Activated T-cell treated with anti-CD3 and anti-CD28 coated beads, Interleukin-2, amount 50 U/mL, for 4 hours (primary cell): ENCODE data around the gene TEFM. TPM values are rescaled to one million over a fixed set of nuclear protein-coding genes. Genes with fewer than 3 reads are reported as not detected.
"Not testable (repeated sequence)": the region's sequence is repeated elsewhere in the genome, so short reads cannot be mapped to it uniquely, and the experiment has no call there.

Source experiments
- ATAC-seq, 2 donors: fragments of 200-7000 bp; cut with Tn5 transposase; one replicate each; pipeline ENCODE4 v1.10.0; 2021
- DNase-seq: peaks from one replicate; pipeline ENCODE4 v3.0.0-alpha.2; 2020
- H3K27me3 Mint-ChIP-seq: one replicate; pipeline ENCODE4 v1.8.0; 2021; ENCODE audit warnings: low read depth, mixed read lengths
- H3K36me3 Mint-ChIP-seq: one replicate; pipeline ENCODE4 v1.8.0; 2022; ENCODE audit warnings: mixed read lengths; ENCODE audit not compliant: insufficient read depth
- H3K4me1 Mint-ChIP-seq: one replicate; pipeline ENCODE4 v1.8.0; 2021; ENCODE audit warnings: low read depth, mixed read lengths
- H3K4me3 Mint-ChIP-seq: one replicate; pipeline ENCODE4 v1.8.0; 2021; ENCODE audit warnings: mild to moderate bottlenecking, moderate library complexity, mixed read lengths
- H3K9me3 Mint-ChIP-seq: one replicate; pipeline ENCODE4 v1.8.0; 2021; ENCODE audit warnings: mixed read lengths
- total RNA-seq, 3 donors: library from RNA; stranded (reverse); gene quantifications; one replicate each; pipeline ENCODE4 v1.2.1, GENCODE V29; 2021

The TEFM gene
- total RNA-seq, 3 donors from 2014 or later: 12.1 to 15.9 (median 14.2) TPM

DNA sequence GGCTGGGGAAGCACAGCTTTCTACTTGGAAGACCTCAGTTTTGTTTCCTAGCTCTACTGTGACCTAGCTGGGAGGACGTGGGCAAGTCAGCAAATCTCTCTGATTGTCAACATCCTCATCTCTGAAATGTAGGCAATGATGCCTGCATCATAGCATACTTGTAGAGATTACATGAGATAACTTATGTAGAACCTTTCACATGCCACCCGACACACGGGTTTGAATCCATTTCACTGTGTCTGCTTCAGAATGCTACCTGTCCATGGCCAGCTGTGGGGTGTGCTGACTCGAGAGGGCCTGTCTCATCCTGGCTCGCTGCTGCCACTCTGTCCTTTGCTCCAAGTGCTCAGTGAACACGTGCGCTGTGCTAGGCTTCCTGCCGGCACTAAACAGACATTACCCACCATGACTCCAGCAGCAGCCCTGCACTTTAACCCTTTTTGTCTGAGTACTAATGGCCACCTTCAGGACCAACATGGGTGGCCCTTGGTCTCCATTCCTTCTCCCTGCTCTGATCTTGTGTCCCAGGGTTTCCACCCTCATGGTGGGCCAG is 23.1 kb upstream of the TEFM start:
- no peak overlapping the region for H3K4me3 Mint-ChIP-seq
- no peaks in the 10 kb centered on the region for H3K4me1 Mint-ChIP-seq
- no peaks in the 10 kb centered on the region for H3K36me3 Mint-ChIP-seq
- H3K27me3 Mint-ChIP-seq: peaks cover 25% of the 10 kb centered on the region
- DNase-seq (no peak), ATAC-seq (no peak)
- no peaks in the 10 kb centered on the region for H3K9me3 Mint-ChIP-seq

DNA sequence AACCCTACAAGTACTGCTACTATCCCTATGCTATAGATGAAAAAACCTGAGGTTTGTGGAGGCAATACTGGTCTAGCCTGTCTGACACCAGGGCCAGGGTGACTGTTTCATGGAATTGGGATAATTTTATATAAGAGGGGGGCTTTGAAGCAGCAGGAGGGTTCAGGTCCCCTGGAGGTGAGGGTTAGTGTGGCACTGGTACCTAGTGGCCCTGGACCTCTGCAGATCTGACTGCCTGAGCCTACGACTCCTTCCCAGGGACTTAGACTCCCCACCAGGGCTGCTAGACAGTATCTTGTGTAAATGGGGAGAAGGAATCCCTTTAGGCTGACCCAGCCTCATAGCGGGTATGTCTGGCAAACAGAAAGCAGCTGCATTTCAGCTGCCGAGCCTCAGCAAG is 22.5 kb upstream of the TEFM start:
- Mint-ChIP-seq H3K27me3 (peaks cover 26% of the 10 kb centered on the region), H3K4me1 (no peaks in the 10 kb centered on the region), H3K9me3 (no peaks in the 10 kb centered on the region), H3K36me3 (no peaks in the 10 kb centered on the region), H3K4me3 (no peak overlapping the region)
- DNase-seq (no peak), ATAC-seq (no peak)

DNA sequence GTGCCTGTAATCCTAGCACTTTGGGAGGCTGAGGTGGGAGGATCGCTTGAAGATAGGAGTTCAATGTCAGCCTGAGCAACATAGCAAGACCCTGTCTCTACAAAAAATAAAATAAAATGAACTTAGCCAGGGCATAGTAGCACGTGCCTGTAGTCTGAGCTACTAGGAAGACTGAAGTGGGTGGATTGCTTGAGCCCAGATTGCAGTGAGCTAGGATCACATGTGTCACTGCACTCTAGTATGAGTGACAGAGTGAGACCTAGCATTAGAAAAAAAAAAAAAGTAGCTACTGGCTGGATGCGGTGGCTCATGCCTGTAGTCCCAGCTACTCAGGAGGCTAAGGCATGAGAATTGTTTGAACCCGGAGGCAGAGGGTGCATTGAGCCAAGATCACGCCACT is 21.7 kb upstream of the TEFM start:
- no peak for DNase-seq
- H3K9me3 Mint-ChIP-seq: no peaks in the 10 kb centered on the region
- H3K4me3 Mint-ChIP-seq: no peak overlapping the region
- peaks cover 2% of the 10 kb centered on the region for H3K4me1 Mint-ChIP-seq
- peaks cover 28% of the 10 kb centered on the region for H3K27me3 Mint-ChIP-seq
- ATAC-seq: no peak
- no peaks in the 10 kb centered on the region for H3K36me3 Mint-ChIP-seq

DNA sequence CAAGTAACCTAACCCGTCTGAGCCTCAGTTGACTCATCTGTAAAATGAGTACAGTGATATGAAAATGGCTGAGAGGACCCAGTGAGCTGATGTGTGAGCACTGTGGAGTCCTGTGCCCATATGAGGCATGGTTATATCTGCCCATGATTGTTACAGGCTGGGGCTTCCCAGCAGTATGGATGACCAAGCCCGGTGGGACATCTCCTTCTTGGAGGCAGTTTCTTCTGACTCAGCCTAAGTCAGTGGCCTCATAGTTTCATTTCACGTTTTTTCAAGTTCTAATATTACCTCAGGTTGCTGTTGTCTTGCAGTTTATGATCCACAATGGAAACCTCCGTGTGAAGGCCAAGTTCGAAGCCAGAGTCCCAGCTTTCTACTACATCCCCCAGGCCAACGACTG is 20.5 kb upstream of the TEFM start:
- peaks cover 33% of the 10 kb centered on the region for H3K27me3 Mint-ChIP-seq
- no peak overlapping the region for H3K4me3 Mint-ChIP-seq
- DNase-seq (no peak), ATAC-seq (no peak)
- H3K36me3 Mint-ChIP-seq: no peaks in the 10 kb centered on the region
- H3K9me3 Mint-ChIP-seq: no peaks in the 10 kb centered on the region
- H3K4me1 Mint-ChIP-seq: peaks cover 8% of the 10 kb centered on the region

DNA sequence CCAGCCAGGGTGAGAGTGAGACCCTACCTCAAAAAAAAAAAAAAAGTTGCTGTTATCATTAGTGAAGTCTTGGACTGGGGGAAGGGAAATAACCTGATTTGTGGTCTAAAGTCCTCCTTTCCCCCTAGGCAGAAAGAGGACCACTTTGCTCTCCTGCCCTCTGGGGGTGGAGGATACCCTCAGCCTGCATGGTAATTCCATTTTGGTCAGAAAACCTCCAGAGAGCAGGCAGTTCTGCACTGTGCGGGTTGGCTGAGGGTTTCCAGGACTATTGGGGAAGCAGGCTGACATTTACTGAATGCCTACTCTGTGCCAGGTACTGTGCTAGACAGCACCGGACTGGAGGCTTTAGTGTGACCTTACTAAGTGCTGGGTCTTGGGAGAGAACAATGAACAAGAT is 18.3 kb upstream of the TEFM start:
- no peaks in the 10 kb centered on the region for H3K36me3 Mint-ChIP-seq
- no peak for ATAC-seq
- peaks cover 13% of the 10 kb centered on the region for H3K4me1 Mint-ChIP-seq
- no peaks in the 10 kb centered on the region for H3K9me3 Mint-ChIP-seq
- no peak overlapping the region for H3K4me3 Mint-ChIP-seq
- DNase-seq: no peak
- H3K27me3 Mint-ChIP-seq: peaks cover 48% of the 10 kb centered on the region

DNA sequence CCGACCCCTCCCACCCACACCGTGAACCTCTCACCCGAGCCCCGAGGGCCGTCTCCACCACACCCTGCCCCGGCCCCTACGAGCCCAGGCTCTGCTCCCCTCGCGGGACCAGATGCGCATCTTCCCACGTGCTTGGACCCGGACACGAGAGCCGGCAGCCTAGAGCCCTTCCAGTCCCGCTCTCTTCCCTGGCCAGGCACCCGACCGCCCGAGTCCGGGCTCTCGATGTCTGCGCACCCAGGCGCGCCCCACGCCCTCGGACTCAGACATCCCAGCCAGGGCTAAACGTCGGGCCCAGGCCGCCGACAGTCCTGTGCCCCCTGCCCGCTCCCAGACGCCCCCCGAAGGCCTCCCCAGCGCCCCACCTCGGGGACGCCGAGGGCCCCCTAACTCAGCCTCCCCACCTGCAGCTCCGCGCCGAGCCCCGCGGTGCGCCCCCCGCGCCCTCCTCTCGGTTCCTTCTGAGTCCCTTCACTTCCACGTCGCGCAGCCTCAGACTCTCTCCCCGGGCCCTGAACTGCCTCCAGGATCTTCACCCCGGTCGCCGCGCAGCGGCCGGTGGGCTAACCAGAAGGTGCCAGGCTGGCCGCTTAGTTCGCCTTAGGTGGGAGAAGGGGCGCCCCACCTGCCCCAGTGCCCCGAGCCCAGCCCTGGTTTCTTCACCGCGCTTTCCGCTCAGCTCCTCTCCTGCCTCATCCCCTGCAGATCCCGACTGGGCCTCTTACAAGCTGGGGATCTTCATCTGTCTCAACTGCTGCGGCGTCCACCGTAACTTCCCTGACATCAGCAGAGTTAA is 16.4 kb upstream of the TEFM start:
- Mint-ChIP-seq H3K36me3 (no peaks in the 10 kb centered on the region), H3K4me1 (peaks cover 13% of the 10 kb centered on the region), H3K9me3 (no peaks in the 10 kb centered on the region), H3K27me3 (peaks cover 50% of the 10 kb centered on the region), H3K4me3 (peak overlapping the region; percentile 70)
- ATAC-seq (peak; percentile 30 to 54), DNase-seq (no peak)

DNA sequence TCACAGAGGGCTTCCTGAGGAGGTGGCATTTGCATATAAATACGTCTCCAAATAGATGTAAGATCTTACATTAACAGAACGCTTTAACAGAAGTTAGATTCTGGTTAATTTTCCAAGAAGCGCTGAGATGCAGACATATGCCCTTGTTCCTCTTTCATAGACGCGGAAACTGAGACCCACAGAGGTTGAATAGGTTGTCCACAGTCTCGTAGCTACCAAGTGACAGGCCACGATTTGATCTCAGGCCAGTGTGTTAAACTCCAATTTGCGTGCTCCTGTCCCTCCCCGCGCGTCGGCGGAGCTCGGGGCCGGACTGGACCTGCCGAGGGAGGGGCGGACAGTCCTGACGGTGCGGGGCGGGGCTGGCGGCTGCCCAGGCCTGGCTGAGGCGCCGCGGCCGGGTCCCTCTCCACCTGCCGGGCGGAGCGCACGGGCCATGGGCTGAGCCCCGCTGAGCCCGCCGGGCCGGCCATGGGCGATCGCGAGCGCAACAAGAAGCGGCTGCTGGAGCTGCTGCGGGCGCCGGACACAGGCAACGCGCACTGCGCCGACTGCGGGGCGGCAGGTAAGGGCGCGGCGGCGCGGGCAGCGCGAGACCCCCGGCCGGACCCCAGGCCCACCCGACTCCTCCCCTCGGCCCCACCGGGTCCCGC is 15.6 kb upstream of the TEFM start, which contains the start of gene ADAP2:
Gene ADAP2, plus strand, starts transcription at position 402 of the 653 bp plus-strand sequence. Its CDS starts 70 bp downstream, at position 472.
- H3K4me1 Mint-ChIP-seq: peaks cover 13% of the 10 kb centered on the region
- peak within 1 kb of the TSS; percentile 70 for H3K4me3 Mint-ChIP-seq
- no peaks in the 10 kb centered on the region for H3K9me3 Mint-ChIP-seq
- H3K36me3 Mint-ChIP-seq: no peaks in the 10 kb centered on the region
- DNase-seq (no peak), ATAC-seq (peak; percentile 41 to 45)
- peaks cover 45% of the 10 kb centered on the region for H3K27me3 Mint-ChIP-seq

DNA sequence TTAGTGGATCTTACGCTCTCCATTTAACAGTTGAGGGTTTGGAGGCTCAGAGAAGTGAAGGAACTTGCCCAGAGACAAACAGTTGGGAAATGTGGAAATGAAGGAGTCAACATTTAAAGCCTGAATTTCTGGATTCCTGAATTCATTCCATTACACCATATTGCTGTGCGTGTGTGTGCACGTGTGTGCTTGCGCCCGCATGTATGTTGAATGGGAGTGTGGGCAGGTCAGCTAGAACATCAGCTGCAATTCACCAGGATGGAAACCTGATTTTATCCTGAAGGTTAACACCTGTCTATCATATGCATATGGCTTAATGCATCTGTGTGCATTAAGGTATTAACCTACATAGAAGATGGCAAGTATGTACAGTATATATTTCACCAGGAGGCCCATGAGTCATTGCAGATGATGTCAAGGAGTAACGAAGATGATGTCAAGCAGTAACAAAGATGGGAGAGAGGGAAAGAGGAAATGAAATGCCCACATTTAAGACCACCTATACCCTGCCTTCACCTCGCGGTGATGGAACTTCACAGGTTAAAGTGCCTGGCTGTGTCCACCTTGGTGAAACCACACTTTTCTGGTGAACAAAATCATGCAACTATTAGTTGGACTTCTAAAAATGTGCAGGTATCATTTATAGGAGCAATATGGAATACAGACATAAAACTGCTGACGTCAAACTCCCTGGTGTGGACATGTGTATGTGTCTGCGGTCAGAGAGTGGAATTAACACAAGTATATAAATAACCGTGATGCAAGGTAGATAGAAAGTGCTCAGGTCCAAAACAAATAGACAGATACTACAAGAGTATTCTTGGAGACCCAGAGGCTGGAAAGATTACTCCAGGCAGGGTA is 14.9 kb upstream of the TEFM start:
- no peaks in the 10 kb centered on the region for H3K36me3 Mint-ChIP-seq
- H3K4me3 Mint-ChIP-seq: peak overlapping the region; percentile 60
- ATAC-seq: no peak
- H3K27me3 Mint-ChIP-seq: peaks cover 38% of the 10 kb centered on the region
- H3K4me1 Mint-ChIP-seq: peaks cover 13% of the 10 kb centered on the region
- no peak for DNase-seq
- H3K9me3 Mint-ChIP-seq: no peaks in the 10 kb centered on the region

DNA sequence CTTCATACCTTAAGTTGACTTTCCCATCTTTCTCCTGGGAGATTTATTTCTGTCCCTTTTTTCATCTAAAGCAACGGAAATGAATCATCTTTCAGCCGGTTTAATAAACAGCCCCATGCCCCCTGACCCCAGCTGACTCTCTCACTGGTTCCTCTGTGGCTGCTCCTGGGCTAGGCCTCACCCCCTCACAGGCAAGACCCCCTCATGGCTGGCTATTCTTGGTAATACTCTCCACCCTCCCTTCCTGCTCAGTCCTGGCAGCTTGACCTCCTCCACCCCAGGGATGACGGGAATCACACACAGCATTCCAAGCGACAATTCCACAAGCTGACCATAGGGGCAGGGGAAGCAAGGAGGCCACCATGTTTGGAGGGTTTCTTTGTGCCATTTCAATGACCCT is 14.2 kb upstream of the TEFM start:
- Mint-ChIP-seq H3K27me3 (peaks cover 32% of the 10 kb centered on the region), H3K36me3 (no peaks in the 10 kb centered on the region), H3K9me3 (no peaks in the 10 kb centered on the region), H3K4me1 (peaks cover 13% of the 10 kb centered on the region), H3K4me3 (no peak overlapping the region)
- ATAC-seq: no peak
- no peak for DNase-seq

DNA sequence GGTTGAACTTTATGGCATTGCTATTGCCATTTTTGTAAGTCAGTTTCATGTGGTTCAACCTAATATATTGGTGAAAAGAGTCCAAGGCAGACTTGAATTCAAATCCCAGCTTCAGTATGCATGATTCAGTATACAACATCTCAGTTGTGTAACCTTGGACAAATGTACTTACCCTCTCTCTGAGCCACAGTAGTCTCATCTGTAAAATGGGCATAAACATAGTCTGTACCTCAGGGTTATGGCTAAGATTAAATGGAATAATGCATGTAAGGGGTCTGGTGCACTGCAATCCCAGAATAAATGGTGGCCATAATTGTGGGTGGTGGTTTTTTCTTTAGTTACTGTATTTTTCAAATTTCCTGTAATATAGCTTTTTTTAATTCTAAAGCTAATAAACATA is 11.0 kb upstream of the TEFM start:
- DNase-seq: no peak
- H3K27me3 Mint-ChIP-seq: peaks cover 21% of the 10 kb centered on the region
- no peaks in the 10 kb centered on the region for H3K36me3 Mint-ChIP-seq
- no peak overlapping the region for H3K4me3 Mint-ChIP-seq
- H3K9me3 Mint-ChIP-seq: no peaks in the 10 kb centered on the region
- ATAC-seq: no peak
- H3K4me1 Mint-ChIP-seq: peaks cover 7% of the 10 kb centered on the region

DNA sequence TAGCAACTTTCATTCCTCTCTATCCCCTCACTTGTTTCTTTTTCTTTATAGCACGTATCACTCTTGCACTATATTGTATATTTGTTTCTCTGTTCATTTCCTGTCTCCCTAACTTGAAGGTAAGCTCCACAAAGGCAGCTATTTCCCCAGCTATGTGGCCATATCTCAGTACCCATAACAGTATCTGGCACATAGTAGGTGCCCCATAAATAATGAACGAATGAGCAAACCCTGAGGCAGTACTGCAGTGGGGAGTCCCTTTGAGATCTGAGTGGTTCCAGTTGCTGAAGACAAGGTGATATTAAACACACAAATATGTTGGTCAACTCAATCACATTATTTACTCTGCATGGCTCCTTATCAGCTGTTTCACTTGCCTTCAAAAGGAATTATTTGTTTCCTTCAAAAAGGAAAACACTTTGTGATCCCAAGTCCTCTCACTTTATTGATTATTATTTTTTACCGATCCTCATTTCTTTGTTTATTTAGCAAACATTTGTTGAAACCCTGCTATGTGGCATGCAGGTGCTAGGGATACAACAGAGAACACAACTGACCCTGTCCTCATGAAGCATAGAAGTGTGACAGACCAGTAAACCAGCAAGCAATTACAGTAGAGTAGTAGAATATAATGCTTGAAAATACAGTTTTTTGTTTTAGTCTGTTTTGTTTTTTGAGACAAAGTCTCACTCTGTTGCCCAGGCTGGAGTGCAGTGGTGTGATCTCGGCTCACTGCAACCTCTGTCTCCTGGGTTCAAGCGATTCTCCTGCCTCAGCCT is 10.0 kb upstream of the TEFM start:
- Mint-ChIP-seq H3K4me1 (peaks cover 2% of the 10 kb centered on the region), H3K36me3 (no peaks in the 10 kb centered on the region), H3K4me3 (no peak overlapping the region), H3K9me3 (no peaks in the 10 kb centered on the region), H3K27me3 (peaks cover 14% of the 10 kb centered on the region)
- DNase-seq: no peak
- no peak for ATAC-seq

DNA sequence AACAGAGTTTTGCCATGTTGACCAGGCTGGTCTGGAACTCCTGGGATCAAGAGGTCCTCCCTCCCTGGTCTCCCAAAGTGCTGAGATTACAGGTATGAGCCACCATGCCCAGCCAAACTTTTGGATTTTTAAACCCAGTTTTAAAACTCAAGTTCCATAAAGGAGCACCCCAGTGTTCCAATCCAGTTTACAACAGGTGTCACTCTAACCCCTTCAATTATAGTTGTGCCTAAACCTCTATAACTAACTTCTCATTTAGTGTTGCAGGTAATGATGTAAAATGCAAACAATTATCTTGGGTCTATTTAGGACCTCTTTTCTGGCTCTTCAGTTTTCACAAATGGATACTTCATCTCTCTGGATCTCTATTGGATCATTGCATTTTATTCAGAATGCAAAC is 7.9 kb upstream of the TEFM start:
- H3K9me3 Mint-ChIP-seq: no peaks in the 10 kb centered on the region
- no peaks in the 10 kb centered on the region for H3K36me3 Mint-ChIP-seq
- H3K4me3 Mint-ChIP-seq: no peak overlapping the region
- peaks cover 1% of the 10 kb centered on the region for H3K4me1 Mint-ChIP-seq
- H3K27me3 Mint-ChIP-seq: peaks cover 4% of the 10 kb centered on the region
- ATAC-seq: no peak
- no peak for DNase-seq

DNA sequence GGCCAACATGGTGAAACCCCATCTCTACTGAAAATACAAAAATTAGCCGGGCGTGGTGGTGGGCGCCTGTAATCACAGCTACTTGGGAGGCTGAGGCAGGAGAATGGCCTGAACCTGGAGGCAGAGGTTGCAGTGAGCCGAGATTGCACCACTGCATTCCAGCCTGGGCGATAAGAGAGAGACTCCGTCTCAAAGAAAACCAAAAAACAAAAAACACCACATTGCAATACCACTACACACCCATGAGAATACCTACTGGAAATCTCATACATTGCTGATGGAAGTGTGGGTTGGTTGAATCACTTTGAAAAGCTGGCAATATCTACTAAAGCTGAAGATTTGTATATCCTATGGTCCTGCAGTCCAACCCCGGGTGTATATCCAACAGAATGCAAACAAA is 4.1 kb upstream of the TEFM start:
- ATAC-seq, H3K27me3 Mint-ChIP-seq, H3K9me3 Mint-ChIP-seq, DNase-seq, H3K36me3 Mint-ChIP-seq, H3K4me3 Mint-ChIP-seq: not testable (repeated sequence)
- H3K4me1 Mint-ChIP-seq: peaks cover 22% of the 10 kb centered on the region
